GM12891 (cell line): ENCODE measurements around the gene LHCGR.

Experiments
- POLR2A ChIP-seq: IDR thresholded peaks from 2 replicates; pipeline ENCODE4 v1.6.1; 2011; ENCODE audit warnings: low read depth, low read length, control low read depth
- POLR2AphosphoS5 ChIP-seq: IDR thresholded peaks from 2 replicates; pipeline ENCODE4 v1.6.1; 2011; ENCODE audit warnings: low read depth, low read length, control low read depth
- SPI1 ChIP-seq: IDR thresholded peaks from 2 replicates; pipeline ENCODE4 v1.6.1; 2011; ENCODE audit warnings: low read depth, low read length, control low read depth
- TAF1 ChIP-seq: IDR thresholded peaks from 2 replicates; pipeline ENCODE4 v1.6.1; 2011; ENCODE audit warnings: low read depth, low read length, control low read depth

DNA sequence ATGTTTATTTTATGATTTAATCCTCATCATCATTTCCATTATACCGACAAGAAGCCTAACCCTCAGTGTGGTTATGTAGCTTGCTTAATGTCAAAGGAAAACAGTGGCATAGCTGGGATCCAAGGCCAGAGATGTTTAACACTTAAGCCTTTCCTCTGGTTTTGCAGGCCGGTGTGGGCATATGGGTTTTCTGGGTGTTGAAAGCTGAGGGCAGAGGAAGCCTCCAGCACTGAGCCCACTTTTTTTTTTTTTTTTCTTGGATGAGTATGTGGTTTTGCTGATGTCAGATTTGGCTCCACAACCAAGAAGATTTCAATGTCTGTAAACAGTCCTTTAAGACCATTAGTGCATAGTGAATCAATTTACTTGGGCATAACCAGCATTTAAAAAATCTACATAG is 41.3 kb downstream of the LHCGR start:
- no peak for TF ChIP-seq POLR2AphosphoS5
- TF ChIP-seq POLR2A = no peak
- TF ChIP-seq TAF1 = no peak
- TF ChIP-seq SPI1 = no peak
